Pancreas (tissue), 10 donors: Measurements from ENCODE around the gene NAP1L5. TPM values are rescaled to one million over a fixed set of nuclear protein-coding genes. Genes with fewer than 3 reads are reported as not detected.

Source experiments
- ATAC-seq, 4 donors: fragments of 200-7000 bp; cut with Tn5 transposase; one replicate each; pipeline versions ENCODE4 v1.8.0 to v1.9.1; 2020; ENCODE audit warnings: mild to moderate bottlenecking in 4 of 4, moderate library complexity in 4 of 4
- DNase-seq, 6 donors: peaks; one replicate each; pipeline ENCODE4 v3.0.0-alpha.2; 2020
- FAIRE-seq: peaks from 2 replicates; lab custom pipeline; 2012; peaks lifted over from hg19 to GRCh38; lab: Jason Lieb, UNC
- H3K27ac ChIP-seq, 4 donors: fragments of 200-600 bp; sonication (generic); 1 replicate in 3 of 4; 2 replicates in 1 of 4; pipeline versions ENCODE4 v1.5.0 to v1.8.0; 2020
- H3K27me3 ChIP-seq, 4 donors: fragments of 200-600 bp; one replicate each; pipeline ENCODE4 v1.8.0; 2021
- H3K36me3 ChIP-seq, 3 donors: fragments of 200-600 bp; sonication (generic) in 1 of 3; one replicate each; pipeline versions ENCODE4 v1.5.0 to v1.8.0; 2020 to 2021
- H3K4me1 ChIP-seq, 3 donors: fragments of 200-600 bp; one replicate each; pipeline ENCODE4 v1.8.0; 2021
- H3K4me3 ChIP-seq, 4 donors: fragments of 200-600 bp; sonication (generic) in 2 of 4; one replicate each; pipeline versions ENCODE4 v1.5.0 to v1.8.0; 2020 to 2021
- H3K9me3 ChIP-seq, 4 donors: fragments of 200-600 bp; one replicate each; pipeline ENCODE4 v1.8.0; 2021
- WGBS, 2 donors: extraction: QIAGEN DNeasy Blood & Tissue Kit; methylation state at CpG; one replicate each; pipeline ENCODE4 v1.1.7; 2013; 5-methylcytosine and 5-hydroxymethylcytosine counted together
- intact Hi-C, 3 donors: fragments of 100-400 bp; cut with DNase I; formaldehyde crosslinking; loops; one replicate each; pipeline versions ENCODE4 v1.11.1 to v1.14.2; 2022
- polyA plus RNA-seq, 2 donors: library from polyadenylated mRNA; stranded (reverse); fragments of 200-250 nt; gene quantifications; one replicate each; pipeline ENCODE4 v1.2.3, GENCODE V29; 2013
- total RNA-seq, 6 donors: library from RNA; stranded (reverse); fragmentation: NEBNext Ultra II Directional in 4 of 6; extraction: Animal tissue kit (Norgen Biotek cat#: 25700) in 4 of 6; gene quantifications; one replicate each; pipeline versions ENCODE4 v1.2.1 to v1.2.4, GENCODE V29; 2021 to 2023
- TF ChIP-seq, protein P1 (sequence below), 4 donors: fragments of 200-600 bp; sonication (generic) in 3 of 4; IDR thresholded peaks; one replicate each; pipeline versions ENCODE4 v1.5.0 to v1.8.0; 2021; ENCODE audit warnings: antibody characterized with exemption in 4 of 4
- donor health status: healthy with polysubstance abuse.
- donor health status: DM: no; HTN: no; CAD: no; lungs with moderate emphysema.
- donor health status: DM: no; HTN: no; CAD: no.
- donor health status: control.
- donor health status: control.
- donor health status: Bipolar disorder and iron deficiency.
- donor health status: DM: yes; HTN: yes; CAD: no.
- donor health status: DM: no; HTN: no; CAD: no.
- donor health status: DM: no; HTN: no; CAD: no.
- donor health status: DM: yes; HTN: yes; CAD: no.

Gene NAP1L5
- total and polyA plus RNA-seq, 8 donors, result 0.94 to 13.2 (median 2.1) TPM

- peaks cover 4 to 63% (median 35%) of the 10 kb centered on the region in 3 donors for H3K36me3 ChIP-seq
- ATAC-seq (peak in 1 of 4 donors; percentile 28), DNase-seq (no peak), FAIRE-seq (no peak)
- 75 to 76% methylated on average over 1 of the region's 1 CpG for WGBS, 2 donors
- TF ChIP-seq, protein P1, sequence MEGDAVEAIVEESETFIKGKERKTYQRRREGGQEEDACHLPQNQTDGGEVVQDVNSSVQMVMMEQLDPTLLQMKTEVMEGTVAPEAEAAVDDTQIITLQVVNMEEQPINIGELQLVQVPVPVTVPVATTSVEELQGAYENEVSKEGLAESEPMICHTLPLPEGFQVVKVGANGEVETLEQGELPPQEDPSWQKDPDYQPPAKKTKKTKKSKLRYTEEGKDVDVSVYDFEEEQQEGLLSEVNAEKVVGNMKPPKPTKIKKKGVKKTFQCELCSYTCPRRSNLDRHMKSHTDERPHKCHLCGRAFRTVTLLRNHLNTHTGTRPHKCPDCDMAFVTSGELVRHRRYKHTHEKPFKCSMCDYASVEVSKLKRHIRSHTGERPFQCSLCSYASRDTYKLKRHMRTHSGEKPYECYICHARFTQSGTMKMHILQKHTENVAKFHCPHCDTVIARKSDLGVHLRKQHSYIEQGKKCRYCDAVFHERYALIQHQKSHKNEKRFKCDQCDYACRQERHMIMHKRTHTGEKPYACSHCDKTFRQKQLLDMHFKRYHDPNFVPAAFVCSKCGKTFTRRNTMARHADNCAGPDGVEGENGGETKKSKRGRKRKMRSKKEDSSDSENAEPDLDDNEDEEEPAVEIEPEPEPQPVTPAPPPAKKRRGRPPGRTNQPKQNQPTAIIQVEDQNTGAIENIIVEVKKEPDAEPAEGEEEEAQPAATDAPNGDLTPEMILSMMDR (IDR thresholded peaks at IDR 0.05), result no peak
- no peaks in the 10 kb centered on the region for H3K27me3 ChIP-seq
- intact Hi-C loops, result no loop called here
- no peak overlapping the region for H3K4me3 ChIP-seq
- H3K4me1 ChIP-seq, result no peaks in the 10 kb centered on the region
- no peaks in the 10 kb centered on the region for H3K9me3 ChIP-seq
- no peak overlapping the region for H3K27ac ChIP-seq
These were observed 47.5 kb upstream of the NAP1L5 start for GRCh38 chr4:88745175-88745574.

- peaks cover 4 to 57% (median 29%) of the 10 kb centered on the region in 3 donors for H3K36me3 ChIP-seq
These were observed 47.0 kb upstream of the NAP1L5 start for GRCh38 chr4:88744609-88745008.

DNA sequence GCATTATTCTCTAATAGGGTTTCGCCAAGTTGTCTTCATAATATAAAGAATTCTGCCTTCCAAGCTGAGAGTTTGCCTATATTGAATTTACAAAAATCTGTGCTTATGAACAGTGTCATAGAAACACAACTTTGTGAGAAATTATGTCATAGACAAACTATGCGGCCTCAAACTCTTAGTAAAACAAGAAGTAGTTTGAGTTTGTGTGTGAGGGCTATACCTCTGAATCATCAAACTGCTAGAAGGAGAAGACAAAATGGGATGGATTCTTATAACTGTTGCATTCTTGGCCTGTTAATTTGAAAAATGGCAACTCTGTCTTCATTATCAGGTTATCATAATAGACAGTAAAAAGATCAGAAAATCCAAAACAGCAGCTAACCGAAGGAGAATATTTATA is 46.1 kb upstream of the NAP1L5 start:
- Histone ChIP-seq H3K4me1 (peaks cover 1 to 6% (median 3%) of the 10 kb centered on the region in 3 donors), H3K27me3 (no peaks in the 10 kb centered on the region), H3K4me3 (no peak overlapping the region), H3K36me3 (peaks cover 4 to 50% (median 21%) of the 10 kb centered on the region in 3 donors), H3K9me3 (no peaks in the 10 kb centered on the region), H3K27ac (no peak overlapping the region)
- intact Hi-C loops, result no loop called here
- DNase-seq (no peak), FAIRE-seq (no peak), ATAC-seq (no peak)
- TF ChIP-seq, protein P1 (IDR thresholded peaks at IDR 0.05), result no peak
- 97% methylated on average over 3 of the region's 3 CpGs for WGBS, 2 donors

More at GRCh38 chr4:88744609-88745008, 47.0 kb upstream of the NAP1L5 start:
- Histone ChIP-seq H3K4me1 (no peaks in the 10 kb centered on the region), H3K27ac (no peak overlapping the region), H3K4me3 (no peak overlapping the region), H3K9me3 (no peaks in the 10 kb centered on the region), H3K27me3 (no peaks in the 10 kb centered on the region)
- DNase-seq (no peak), ATAC-seq (no peak), FAIRE-seq (no peak)
- TF ChIP-seq, protein P1 (IDR thresholded peaks at IDR 0.05), result no peak
- intact Hi-C loops, result no loop called here
- WGBS, 2 donors, result 84 to 94% methylated on average over 3 of the region's 3 CpGs

DNA sequence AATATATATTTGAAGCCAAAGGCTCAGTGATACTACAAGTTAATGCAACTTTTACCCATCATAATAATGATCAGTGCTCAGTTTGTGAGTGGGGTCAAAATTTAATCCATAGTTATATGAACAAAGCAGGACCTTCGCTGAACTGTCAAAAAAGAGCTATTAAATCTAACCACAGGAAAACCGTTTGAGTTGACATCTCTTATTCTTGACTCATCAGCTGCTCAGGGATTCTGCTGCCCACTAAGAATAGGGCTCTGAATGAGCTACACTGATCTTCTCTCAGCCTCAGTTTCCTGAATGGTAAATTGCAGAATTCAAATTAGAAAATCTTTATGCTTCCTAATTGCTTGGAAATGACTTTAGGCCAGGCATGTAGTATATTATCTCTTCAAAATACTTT is 44.9 kb upstream of the NAP1L5 start:
- ATAC-seq (no peak), DNase-seq (no peak)
- WGBS, 2 donors, result 70 to 73% methylated on average over 2 of the region's 2 CpGs

GRCh38 chr4:88738180-88738579 is 40.6 kb upstream of the NAP1L5 start:
- 76 to 88% methylated on average over 4 of the region's 4 CpGs for WGBS, 2 donors
- H3K36me3 ChIP-seq, result peaks cover 0 to 10% (median 0%) of the 10 kb centered on the region in 3 donors
- H3K4me3 ChIP-seq, result no peak overlapping the region
- no peaks in the 10 kb centered on the region for H3K27me3 ChIP-seq
- intact Hi-C loops, result no loop called here
- H3K27ac ChIP-seq, result peak overlapping the region; percentile 36 to 66 (median 53)
- peaks cover 23 to 25% (median 24%) of the 10 kb centered on the region in 3 donors for H3K4me1 ChIP-seq
- FAIRE-seq, result no peak
- H3K9me3 ChIP-seq, result no peaks in the 10 kb centered on the region
- TF ChIP-seq, protein P1 (IDR thresholded peaks at IDR 0.05), result no peak
- ATAC-seq, result no peak
- no peak for DNase-seq

More for the DNA sequence above, 44.9 kb upstream of the NAP1L5 start:
- Histone ChIP-seq H3K4me3 (no peak overlapping the region), H3K9me3 (no peaks in the 10 kb centered on the region), H3K27me3 (no peaks in the 10 kb centered on the region), H3K36me3 (peaks cover 4 to 48% (median 10%) of the 10 kb centered on the region in 3 donors), H3K4me1 (peaks cover 11 to 14% (median 11%) of the 10 kb centered on the region in 3 donors), H3K27ac (no peak overlapping the region)
- TF ChIP-seq, protein P1 (IDR thresholded peaks at IDR 0.05), result no peak
- intact Hi-C loops, result no loop called here
- FAIRE-seq, result no peak
